A172 (cell line): Measurements from ENCODE around the gene PAK5. TPM values are rescaled to one million over a fixed set of nuclear protein-coding genes. Genes with fewer than 3 reads are reported as not detected.
"Not testable (repeated sequence)": the region's sequence is repeated elsewhere in the genome, so short reads cannot be mapped to it uniquely, and the experiment has no call there.

Experiments used
- DNase-seq: peaks from one replicate; pipeline ENCODE4 v3.0.0-alpha.2; 2015; ENCODE audit warnings: low spot score
- total RNA-seq: library from RNA; depleted of rRNA; stranded (reverse); fragments of >200 nt; shearing (Covaris generic); gene quantifications from 2 replicates; pipeline ENCODE4 v1.2.3, GENCODE V29; 2014

PAK5 gene
- total RNA-seq, 1 experiment from 2014 or later, result not detected

DNA sequence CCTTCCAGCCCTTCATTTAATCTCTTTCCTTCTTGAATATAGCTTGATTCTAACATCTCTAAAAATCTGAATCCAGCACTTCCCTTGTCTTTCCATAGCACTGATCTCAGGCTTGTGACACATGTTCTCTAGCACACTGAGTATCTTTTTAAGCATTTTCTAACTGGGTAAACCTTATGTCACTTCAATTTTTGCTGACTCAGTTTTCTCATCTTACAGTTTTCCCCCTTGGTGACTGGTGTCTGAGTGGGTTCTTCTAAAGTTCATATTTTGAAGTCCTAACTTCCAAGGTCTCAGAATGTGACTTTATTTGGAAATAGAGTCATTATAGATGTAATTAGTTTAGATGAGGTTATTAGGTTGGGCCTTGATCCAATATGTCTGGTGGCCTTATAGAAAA, 153.9 kb downstream of the PAK5 start:
- DNase-seq, result no peak

DNA sequence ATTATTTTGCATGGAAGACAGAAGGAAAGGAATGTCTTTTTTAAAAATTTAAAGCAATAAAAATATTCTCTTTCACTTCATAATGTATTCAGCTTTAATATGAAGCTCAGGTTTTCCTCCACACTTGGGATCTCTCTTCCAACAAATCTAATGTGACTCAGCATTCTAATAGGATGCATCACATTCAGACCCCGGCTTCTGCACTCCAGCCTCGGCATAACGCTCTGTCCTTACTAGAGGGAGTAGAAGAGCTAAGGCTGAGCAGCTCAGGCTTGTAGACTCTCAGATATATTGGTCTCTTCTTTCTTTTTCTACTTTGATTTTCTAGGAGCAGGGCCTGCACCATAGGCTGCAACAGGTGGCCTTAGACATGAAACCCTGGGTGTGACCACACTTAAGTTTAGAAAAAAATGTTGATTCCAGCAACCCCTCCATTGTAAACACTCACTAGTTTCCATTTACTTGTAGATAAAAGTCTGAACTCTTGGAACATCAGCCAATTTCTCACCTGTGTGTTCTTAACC, 161.7 kb downstream of the PAK5 start:
- DNase-seq, result no peak

DNA sequence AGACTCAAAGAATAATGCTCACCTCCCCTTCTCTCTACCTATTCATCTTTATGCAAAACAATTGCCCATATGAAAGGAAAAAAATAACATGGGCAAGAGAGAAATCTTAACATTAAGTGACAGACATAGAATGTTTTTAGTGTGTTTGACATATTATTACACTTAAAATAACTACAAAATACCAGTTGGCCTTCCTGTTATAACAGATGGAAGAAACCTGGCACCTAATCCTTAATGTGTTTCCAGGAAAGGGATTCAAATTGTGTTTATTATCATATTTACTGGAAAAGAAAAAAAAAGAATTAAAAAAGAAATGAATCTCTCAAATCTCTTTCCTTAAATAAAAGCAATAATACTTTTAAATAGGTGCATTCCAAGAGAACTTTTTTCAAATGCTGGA, 165.9 kb downstream of the PAK5 start:
- DNase-seq, result no peak

GRCh38 chr20:9672027-9672426, 166.8 kb downstream of the PAK5 start:
- DNase-seq, result no peak

GRCh38 chr20:9668381-9668780, 170.5 kb downstream of the PAK5 start:
- no peak for DNase-seq

- no peak for DNase-seq
Observed at GRCh38 chr20:9663423-9663822, 175.5 kb downstream of the PAK5 start.

GRCh38 chr20:9660236-9660868, 178.5 kb downstream of the PAK5 start:
- DNase-seq, result peak; percentile 11

DNA sequence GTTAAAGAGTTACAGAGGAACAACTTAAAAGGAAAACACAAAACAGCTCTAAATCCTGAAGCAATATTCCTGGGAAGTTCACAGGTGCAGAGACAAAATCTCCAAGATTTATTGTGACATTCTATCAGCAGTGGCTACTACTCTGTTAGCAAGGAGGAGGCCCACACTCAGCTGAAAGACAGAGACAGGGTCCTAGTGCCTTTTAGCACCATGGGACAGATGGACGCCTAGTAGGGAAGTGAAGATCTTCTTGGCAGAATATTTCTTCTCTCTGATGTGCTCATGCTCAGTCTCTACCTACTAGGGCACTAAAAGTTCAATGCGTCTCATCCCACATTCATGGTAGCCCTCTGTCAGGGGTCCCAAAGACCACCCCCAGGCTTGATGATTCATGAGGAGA, 191.1 kb downstream of the PAK5 start:
- no peak for DNase-seq

GRCh38 chr20:9646375-9646774, 192.5 kb downstream of the PAK5 start:
- DNase-seq, result no peak

GRCh38 chr20:9642882-9643281, 196.0 kb downstream of the PAK5 start:
- DNase-seq, result no peak

GRCh38 chr20:9641499-9642000, 197.3 kb downstream of the PAK5 start:
- DNase-seq, result not testable (repeated sequence)

GRCh38 chr20:9637889-9638288, 201.0 kb downstream of the PAK5 start:
- no peak for DNase-seq

GRCh38 chr20:9635750-9636149, 203.1 kb downstream of the PAK5 start:
- DNase-seq, result no peak

DNA sequence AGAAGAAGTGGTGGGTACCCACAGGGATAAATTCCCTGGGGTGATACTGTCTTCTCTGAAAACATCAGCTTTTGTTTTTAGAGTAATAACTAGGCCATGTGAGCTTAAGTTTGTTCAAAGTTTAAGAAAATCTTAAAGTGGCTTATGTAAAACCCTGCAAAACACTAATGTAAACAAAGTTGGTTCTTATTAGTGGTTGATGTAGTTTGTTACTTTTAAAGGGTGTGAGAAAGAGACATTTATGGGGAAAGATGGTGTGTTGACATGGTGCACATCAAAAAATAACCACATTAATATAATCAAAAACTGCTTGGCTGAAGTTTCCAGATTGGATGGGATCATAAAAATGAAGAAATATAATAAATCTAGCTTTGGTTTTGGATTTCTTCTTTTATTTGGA, 204.5 kb downstream of the PAK5 start:
- no peak for DNase-seq

- no peak for DNase-seq
Observed at GRCh38 chr20:9632991-9633390, 205.9 kb downstream of the PAK5 start.

DNA sequence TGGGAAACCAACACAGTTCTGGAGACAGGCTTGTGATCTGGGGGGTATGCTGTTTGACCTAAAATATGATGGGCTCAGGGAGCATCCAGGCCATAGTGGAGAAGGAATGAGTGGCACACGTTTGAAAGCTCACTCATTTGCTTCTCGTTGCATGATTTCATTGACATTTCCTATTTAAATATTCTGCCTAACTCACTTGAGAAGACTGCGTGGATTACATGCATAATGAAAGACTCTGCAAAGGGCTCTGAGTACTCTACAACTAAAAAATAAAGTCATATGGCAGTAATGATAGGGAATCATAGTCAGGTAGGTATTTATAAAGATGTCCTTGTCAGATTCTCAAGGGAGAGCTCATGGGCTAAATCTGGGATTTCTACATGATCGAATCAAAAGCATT, 206.6 kb downstream of the PAK5 start:
- DNase-seq, result no peak

- DNase-seq, result no peak
Observed at GRCh38 chr20:9630554-9630953, 208.3 kb downstream of the PAK5 start.

GRCh38 chr20:9629831-9630230, 209.0 kb downstream of the PAK5 start:
- no peak for DNase-seq

DNA sequence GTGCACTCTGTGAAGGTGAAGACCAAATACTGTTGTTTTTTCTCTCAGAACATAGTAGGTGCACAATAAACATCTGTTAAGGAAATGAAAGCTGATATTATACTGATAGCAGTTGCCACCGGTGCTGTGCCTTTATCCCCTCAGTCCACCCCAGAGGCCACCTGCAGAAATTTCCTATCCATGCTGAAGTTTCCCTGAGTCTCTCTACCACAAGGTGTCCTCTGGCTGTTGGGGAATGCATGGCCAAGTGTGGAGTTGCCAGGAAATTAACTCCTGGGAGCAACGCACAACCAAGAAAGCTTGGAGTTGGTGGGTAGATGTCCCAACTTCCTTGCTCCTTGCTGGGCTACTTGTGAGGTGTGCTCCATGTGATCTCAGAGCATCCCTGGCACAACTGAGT, 210.3 kb downstream of the PAK5 start:
- no peak for DNase-seq

- no peak for DNase-seq
Observed at GRCh38 chr20:9628141-9628540, 210.7 kb downstream of the PAK5 start.

- no peak for DNase-seq
Observed at GRCh38 chr20:9627219-9627618, 211.7 kb downstream of the PAK5 start.

GRCh38 chr20:9626357-9626756, 212.5 kb downstream of the PAK5 start:
- DNase-seq, result no peak

GRCh38 chr20:9617940-9618339, 220.9 kb downstream of the PAK5 start:
- peak; percentile 43 for DNase-seq
